GM10248 (cell line): Measurements from ENCODE around the gene MCEMP1.
A peak's percentile ranks its signal among the peaks of the same experiment; 100 is the strongest.

Experiments
- CTCF ChIA-PET: fragments of 300-600 bp; sonication (Branson Sonifier 250); formaldehyde crosslinking; extraction: SDS; loops from one replicate; lab custom pipeline; 2021; ENCODE audit warnings: antibody characterized with exemption; lab: Yijun Ruan, JAX
- POLR2A ChIA-PET: fragments of 350-650 bp; sonication (Branson Sonifier 250); formaldehyde crosslinking; extraction: SDS; loops from one replicate; lab custom pipeline; 2020; ENCODE audit warnings: antibody characterized with exemption; lab: Yijun Ruan, JAX
- DNase-seq: peaks from one replicate; pipeline ENCODE4 v3.0.0; 2012; ENCODE audit errors: extremely low spot score
- CTCF ChIP-seq: IDR thresholded peaks from 2 replicates; pipeline ENCODE4 v1.5.1; 2012; ENCODE audit warnings: mild to moderate bottlenecking, low read depth; ENCODE audit errors: extremely low read depth, missing control alignments, control extremely low read depth

Gene MCEMP1

GRCh38 chr19:7680606-7681339 lies 3.9 kb downstream of the MCEMP1 start, which contains the start of gene TRAPPC5:
TSS of gene TRAPPC5 (plus strand) at chr19:7680833. CDS start at chr19:7682254, 1,421 bp downstream.
- TF ChIP-seq CTCF: peak; percentile 98
- ChIA-PET POLR2A (interaction anchor here (0.6 kb wide), 1 partner anchor 15 kb away, joined by 4 read pairs; no protein-coding TSS in a partner anchor), CTCF (interaction anchor here (0.6 to 2.2 kb wide), 65 partner anchors 9 to 579 kb away, joined by 3 to 47 read pairs (median 4); partner anchors contain the start of genes CD209, FCER2, PCP2 and PET100)
- DNase-seq: peak; percentile 90

- POLR2A ChIA-PET: interaction anchor here (0.6 kb wide), 1 partner anchor 14 kb away, joined by 4 read pairs; no protein-coding TSS in a partner anchor
- DNase-seq: peak; percentile 87
- TF ChIP-seq CTCF: peak; percentile 71
- CTCF ChIA-PET: interaction anchor here (0.6 to 2.2 kb wide), 64 partner anchors 8 to 579 kb away, joined by 3 to 47 read pairs (median 4); partner anchors contain the start of genes CD209, FCER2, PCP2 and PET100
Measured at GRCh38 chr19:7681340-7682174, 4.7 kb downstream of the MCEMP1 start.

- DNase-seq: no peak
- CTCF ChIA-PET: interaction anchor here (0.9 to 1.9 kb wide), 3 partner anchors 16 to 118 kb away, joined by 3 to 7 read pairs (median 3); no protein-coding TSS in a partner anchor
- peak; percentile 27 for TF ChIP-seq CTCF
- POLR2A ChIA-PET: no interaction called here
Measured at GRCh38 chr19:7682175-7682855, 5.4 kb downstream of the MCEMP1 start.

GRCh38 chr19:7685546-7686445 lies 8.9 kb downstream of the MCEMP1 start:
- no peak for TF ChIP-seq CTCF
- ChIA-PET CTCF (interaction anchor here (0.8 to 2.8 kb wide), 4 partner anchors 14 to 117 kb away, joined by 3 to 10 read pairs (median 4); no protein-coding TSS in a partner anchor), POLR2A (interaction anchor here (0.8 to 1.2 kb wide), 4 partner anchors 13 to 50 kb away, joined by 3 to 5 read pairs (median 3); partner anchors contain the start of gene FCER2)

GRCh38 chr19:7687177-7687576 lies 10.3 kb downstream of the MCEMP1 start:
- CTCF ChIA-PET: no interaction called here
- no peak for TF ChIP-seq CTCF
- POLR2A ChIA-PET: no interaction called here
- DNase-seq: no peak

More at GRCh38 chr19:7685546-7686445, 8.9 kb downstream of the MCEMP1 start:
- DNase-seq: no peak
